H9 (cell line): ENCODE results near the gene DENND1A. TPM values are rescaled to one million over a fixed set of nuclear protein-coding genes. Genes with fewer than 3 reads are reported as not detected.

Experiments
- DNase-seq: peaks from one replicate; pipeline ENCODE4 v3.0.0-alpha.2; 2017
- H2AFZ ChIP-seq: one replicate; pipeline ENCODE4 v1.6.1; 2013; ENCODE audit warnings: mild to moderate bottlenecking, low read length, control low read depth, moderate library complexity
- H2AK5ac ChIP-seq: 2 replicates; pipeline ENCODE4 v1.6.1; 2013; ENCODE audit warnings: low read length, control low read depth, mixed read lengths; ENCODE audit not compliant: insufficient read length
- H2BK120ac ChIP-seq: one replicate; pipeline ENCODE4 v1.6.1; 2013; ENCODE audit warnings: low read depth, mild to moderate bottlenecking, low read length, control low read depth, inconsistent platforms; ENCODE audit not compliant: poor library complexity, severe bottlenecking
- H2BK12ac ChIP-seq: 2 replicates; pipeline ENCODE4 v1.6.1; 2013; ENCODE audit warnings: low read length, control low read depth, mixed read lengths, low read depth; ENCODE audit not compliant: insufficient read length
- H2BK15ac ChIP-seq: 2 replicates; pipeline ENCODE4 v1.6.1; 2013; ENCODE audit warnings: low read depth, low read length, control low read depth
- H2BK20ac ChIP-seq: one replicate; pipeline ENCODE4 v1.6.1; 2013; ENCODE audit warnings: low read depth, mild to moderate bottlenecking, low read length, control low read depth, inconsistent platforms; ENCODE audit not compliant: poor library complexity, severe bottlenecking
- H2BK5ac ChIP-seq: 2 replicates; pipeline ENCODE4 v1.6.1; 2013; ENCODE audit warnings: low read length, control low read depth, mixed read lengths; ENCODE audit not compliant: insufficient read length
- H3K14ac ChIP-seq: 2 replicates; pipeline ENCODE4 v1.6.1; 2013; ENCODE audit warnings: low read length, control low read depth; ENCODE audit not compliant: insufficient read depth
- H3K18ac ChIP-seq: 2 replicates; pipeline ENCODE4 v1.6.1; 2013; ENCODE audit warnings: low read depth, mild to moderate bottlenecking, mixed read lengths, low read length, control low read depth; ENCODE audit not compliant: insufficient read length
- H3K23ac ChIP-seq: 2 replicates; pipeline ENCODE4 v1.6.1; 2013; ENCODE audit warnings: low read length, control low read depth, mixed read lengths, low read depth; ENCODE audit not compliant: insufficient read length
- H3K23me2 ChIP-seq: 2 replicates; pipeline ENCODE4 v1.6.1; 2013; ENCODE audit warnings: low read depth, mild to moderate bottlenecking, mixed read lengths, low read length, control low read depth; ENCODE audit not compliant: insufficient read length, poor library complexity, severe bottlenecking
- H3K27ac ChIP-seq: 2 replicates; pipeline ENCODE4 v1.5.1; 2013; ENCODE audit warnings: low read length, control low read depth, mixed read lengths, low read depth; ENCODE audit not compliant: insufficient read length
- H3K27me3 ChIP-seq: 2 replicates; pipeline ENCODE4 v1.6.1; 2013; ENCODE audit warnings: low read length, control low read depth, inconsistent platforms; ENCODE audit not compliant: insufficient read depth
- H3K4ac ChIP-seq: 2 replicates; pipeline ENCODE4 v1.6.1; 2013; ENCODE audit warnings: low read depth, mild to moderate bottlenecking, control low read depth, inconsistent platforms, low read length, moderate library complexity
- H3K4me1 ChIP-seq: 2 replicates; pipeline ENCODE4 v1.6.1; 2013; ENCODE audit warnings: low read length, control low read depth, inconsistent platforms; ENCODE audit not compliant: insufficient read depth
- H3K4me2 ChIP-seq: 2 replicates; pipeline ENCODE4 v1.6.1; 2013; ENCODE audit warnings: low read length, control low read depth, mixed read lengths; ENCODE audit not compliant: insufficient read length, insufficient read depth
- H3K56ac ChIP-seq: 2 replicates; pipeline ENCODE4 v1.6.1; 2013; ENCODE audit warnings: low read depth, mild to moderate bottlenecking, mixed read lengths, low read length, control low read depth; ENCODE audit not compliant: insufficient read length
- H3K79me1 ChIP-seq: 2 replicates; pipeline ENCODE4 v1.6.1; 2013; ENCODE audit warnings: low read depth, mild to moderate bottlenecking, moderate library complexity, low read length, control low read depth, inconsistent platforms; ENCODE audit not compliant: insufficient read depth, poor library complexity, severe bottlenecking
- H3K79me2 ChIP-seq: 2 replicates; pipeline ENCODE4 v1.6.1; 2013; ENCODE audit warnings: low read length, control low read depth, inconsistent platforms; ENCODE audit not compliant: insufficient read depth
- H3K9ac ChIP-seq: 2 replicates; pipeline ENCODE4 v1.6.1; 2013; ENCODE audit warnings: low read length, control low read depth, mixed read lengths; ENCODE audit not compliant: insufficient read length; ENCODE audit errors: extremely low read depth
- H3K9me3 ChIP-seq: one replicate; pipeline ENCODE4 v1.6.1; 2013; ENCODE audit warnings: low read depth, low read length, inconsistent platforms; ENCODE audit not compliant: control insufficient read depth
- H3T11ph ChIP-seq: one replicate; pipeline ENCODE4 v1.6.1; 2013; ENCODE audit warnings: mild to moderate bottlenecking, low read length, control low read depth, inconsistent platforms
- H4K20me1 ChIP-seq: one replicate; pipeline ENCODE4 v1.6.1; 2013; ENCODE audit not compliant: control insufficient read depth, insufficient read length, insufficient read depth
- H4K5ac ChIP-seq: 2 replicates; pipeline ENCODE4 v1.6.1; 2013; ENCODE audit warnings: low read depth, mild to moderate bottlenecking, mixed read lengths, low read length, control low read depth; ENCODE audit not compliant: insufficient read length
- H4K8ac ChIP-seq: replicated peaks from 2 replicates; pipeline ENCODE4 v1.6.1; 2013; ENCODE audit warnings: low read length, control low read depth, mixed read lengths, low read depth; ENCODE audit not compliant: insufficient read length
- H4K91ac ChIP-seq: 2 replicates; pipeline ENCODE4 v1.6.1; 2013; ENCODE audit warnings: low read depth, mild to moderate bottlenecking, moderate library complexity, mixed read lengths, low read length, control low read depth; ENCODE audit not compliant: insufficient read length
- H3K27ac Mint-ChIP-seq, 3 experiments: 2 replicates in 2 of 3; 3 replicates in 1 of 3; pipeline ENCODE4 v1.8.0; 2020 to 2021; ENCODE audit warnings: mixed read lengths in 3 of 3, mild to moderate bottlenecking in 1 of 3, moderate library complexity in 1 of 3
- H3K27me3 Mint-ChIP-seq: 2 replicates; pipeline ENCODE4 v1.8.0; 2021; ENCODE audit warnings: low read depth, mild to moderate bottlenecking, moderate library complexity, mixed read lengths
- H3K36me3 Mint-ChIP-seq, 3 experiments: 2 replicates in 2 of 3; 3 replicates in 1 of 3; pipeline ENCODE4 v1.8.0; 2020 to 2021; ENCODE audit warnings: low read depth in 3 of 3, mixed read lengths in 3 of 3; ENCODE audit not compliant: insufficient read depth in 1 of 3
- H3K4me1 Mint-ChIP-seq, 2 experiments: 2 replicates each; pipeline ENCODE4 v1.8.0; 2020; ENCODE audit warnings: mixed read lengths in 2 of 2
- H3K4me3 Mint-ChIP-seq, 2 experiments: 2 replicates in 1 of 2; 3 replicates in 1 of 2; pipeline ENCODE4 v1.8.0; 2020 to 2021; ENCODE audit warnings: mild to moderate bottlenecking in 2 of 2, mixed read lengths in 2 of 2, moderate library complexity in 1 of 2
- H3K9me3 Mint-ChIP-seq, 2 experiments: 2 replicates in 1 of 2; 3 replicates in 1 of 2; pipeline ENCODE4 v1.8.0; 2020; ENCODE audit warnings: mild to moderate bottlenecking in 2 of 2, mixed read lengths in 2 of 2, moderate library complexity in 1 of 2
- WGBS: extraction: QIAGEN DNeasy Blood & Tissue Kit; methylation state at CpG from one replicate; pipeline ENCODE4 v1.1.7; 2013; ENCODE audit warnings: missing lambda C conversion rate, low lambda C conversion rate, mixed read lengths; ENCODE audit not compliant: insufficient read length; ENCODE audit errors: extremely low coverage; 5-methylcytosine and 5-hydroxymethylcytosine counted together
- total RNA-seq: library from RNA; stranded (reverse); gene quantifications from 2 replicates; pipeline ENCODE4 v1.2.1, GENCODE V29; 2021
- TF ChIP-seq, protein P1 (sequence below): fragments of 200-600 bp; sonication (generic); conservative IDR thresholded peaks from 3 replicates; pipeline ENCODE4 v1.8.0; 2021; ENCODE audit warnings: antibody characterized with exemption, mild to moderate bottlenecking

Gene DENND1A
- total RNA-seq, 1 experiment from 2014 or later, result 20.4 TPM

- Histone ChIP-seq H2BK120ac (no peak overlapping the region), H3K18ac (no peak overlapping the region), H3K56ac (no peak overlapping the region), H3T11ph (no peak overlapping the region), H2BK5ac (no peak overlapping the region), H4K5ac (no peak overlapping the region), H3K4me1 (no peaks in the 10 kb centered on the region), H2BK12ac (no peak overlapping the region), H4K20me1 (no peaks in the 10 kb centered on the region), H3K14ac (no peak overlapping the region; the same call in 1 of the 2 replicates), H3K79me1 (no peaks in the 10 kb centered on the region), H3K27me3 (no peaks in the 10 kb centered on the region), H2BK20ac (no peak overlapping the region), H3K4ac (no peak overlapping the region), H3K79me2 (no peaks in the 10 kb centered on the region), H2AK5ac (no peak overlapping the region), H4K8ac (no peak overlapping the region), H3K9me3 (no peaks in the 10 kb centered on the region), H3K27ac (no peak overlapping the region), H4K91ac (no peak overlapping the region), H3K4me2 (no peak overlapping the region), H3K23ac (no peak overlapping the region), H2AFZ (no peak overlapping the region), H3K9ac (no peak overlapping the region), H3K23me2 (no peaks in the 10 kb centered on the region), H2BK15ac (no peak overlapping the region)
- peaks cover 0 to 3% (median 0%) of the 10 kb centered on the region in 3 experiments; a peak in 2 of 7 replicates for H3K36me3 Mint-ChIP-seq
- H3K4me1 Mint-ChIP-seq, result peaks cover 2 to 3% of the 10 kb centered on the region in 2 experiments; a peak in 1 of 4 replicates
- H3K9me3 Mint-ChIP-seq, result no peaks in the 10 kb centered on the region; a peak in 1 of 5 replicates
- no peak overlapping the region for H3K4me3 Mint-ChIP-seq
- no CpG with 5 or more reads among the region's 8 CpGs for WGBS
- DNase-seq, result no peak
- TF ChIP-seq, protein P1, sequence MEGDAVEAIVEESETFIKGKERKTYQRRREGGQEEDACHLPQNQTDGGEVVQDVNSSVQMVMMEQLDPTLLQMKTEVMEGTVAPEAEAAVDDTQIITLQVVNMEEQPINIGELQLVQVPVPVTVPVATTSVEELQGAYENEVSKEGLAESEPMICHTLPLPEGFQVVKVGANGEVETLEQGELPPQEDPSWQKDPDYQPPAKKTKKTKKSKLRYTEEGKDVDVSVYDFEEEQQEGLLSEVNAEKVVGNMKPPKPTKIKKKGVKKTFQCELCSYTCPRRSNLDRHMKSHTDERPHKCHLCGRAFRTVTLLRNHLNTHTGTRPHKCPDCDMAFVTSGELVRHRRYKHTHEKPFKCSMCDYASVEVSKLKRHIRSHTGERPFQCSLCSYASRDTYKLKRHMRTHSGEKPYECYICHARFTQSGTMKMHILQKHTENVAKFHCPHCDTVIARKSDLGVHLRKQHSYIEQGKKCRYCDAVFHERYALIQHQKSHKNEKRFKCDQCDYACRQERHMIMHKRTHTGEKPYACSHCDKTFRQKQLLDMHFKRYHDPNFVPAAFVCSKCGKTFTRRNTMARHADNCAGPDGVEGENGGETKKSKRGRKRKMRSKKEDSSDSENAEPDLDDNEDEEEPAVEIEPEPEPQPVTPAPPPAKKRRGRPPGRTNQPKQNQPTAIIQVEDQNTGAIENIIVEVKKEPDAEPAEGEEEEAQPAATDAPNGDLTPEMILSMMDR, result no peak
- no peaks in the 10 kb centered on the region for H3K27me3 Mint-ChIP-seq
- H3K27ac Mint-ChIP-seq, result peak overlapping the region in 1 of 3 experiments; percentile 44; a peak in 1 of 7 replicates
Measured at GRCh38 chr9:123543492-123543891, 386.4 kb downstream of the DENND1A start.
